ENCODE measurements around the gene CHFR.
"Not testable (repeated sequence)": the region's sequence is repeated elsewhere in the genome, so short reads cannot be mapped to it uniquely, and the experiment has no call there.

CHFR gene
- total RNA-seq, result 60.5 to 147 (median 104) reads per million in 18 experiments

- peak; percentile 98 to 99 for DNase-seq
These were observed at the start of gene CHFR for GRCh38 chr12:132887513-132888351. TSS of gene CHFR (minus strand) at chr12:132887605. CDS start at chr12:132887328, 277 bp downstream.

- not testable (repeated sequence) for DNase-seq
These were observed 49.5 kb upstream of the CHFR start for GRCh38 chr12:132936921-132937320.

- no peak for DNase-seq
These were observed 48.8 kb upstream of the CHFR start for GRCh38 chr12:132936163-132936562.

GRCh38 chr12:132926415-132926833 lies 39.0 kb upstream of the CHFR start:
- no peak for DNase-seq

GRCh38 chr12:132925597-132926414 lies 38.4 kb upstream of the CHFR start:
- no peak for DNase-seq

GRCh38 chr12:132924356-132924755 lies 37.0 kb upstream of the CHFR start:
- no peak for DNase-seq

- DNase-seq, result no peak
These were observed 36.0 kb upstream of the CHFR start for GRCh38 chr12:132923356-132923909.

GRCh38 chr12:132922676-132923075 lies 35.3 kb upstream of the CHFR start:
- no peak for DNase-seq

- DNase-seq, result no peak
These were observed 34.3 kb upstream of the CHFR start for GRCh38 chr12:132921685-132922084.

GRCh38 chr12:132918680-132919079 lies 31.3 kb upstream of the CHFR start:
- DNase-seq, result no peak

GRCh38 chr12:132909030-132909368 lies 21.6 kb upstream of the CHFR start:
- DNase-seq, result no peak

- DNase-seq, result peak; percentile 82 to 94
These were observed 21.0 kb upstream of the CHFR start for GRCh38 chr12:132908145-132909029.

GRCh38 chr12:132907789-132908144 lies 20.4 kb upstream of the CHFR start:
- not testable (repeated sequence) for DNase-seq

GRCh38 chr12:132907216-132907615 lies 19.8 kb upstream of the CHFR start:
- no peak for DNase-seq

- peak; percentile 47 to 79 for DNase-seq
These were observed 17.4 kb upstream of the CHFR start for GRCh38 chr12:132904718-132905328.

- no peak for DNase-seq
These were observed 11.6 kb upstream of the CHFR start for GRCh38 chr12:132899033-132899432.

- no peak for DNase-seq
These were observed 1.4 kb upstream of the CHFR start for GRCh38 chr12:132888852-132889251.

GRCh38 chr12:132886529-132887477 lies 602 bp downstream of the CHFR start:
- DNase-seq, result peak; percentile 17 to 28

- peak; percentile 12 to 52 for DNase-seq
These were observed 5.6 kb downstream of the CHFR start for GRCh38 chr12:132881818-132882217.

- not testable (repeated sequence) for DNase-seq
These were observed 12.8 kb downstream of the CHFR start for GRCh38 chr12:132874620-132875019.

- no peak for DNase-seq
These were observed 13.2 kb downstream of the CHFR start for GRCh38 chr12:132874175-132874574.
